Glomerular endothelial cell (primary cell): ENCODE results near the gene G6PC3. TPM values are rescaled to one million over a fixed set of nuclear protein-coding genes. Genes with fewer than 3 reads are reported as not detected.

ENCODE experiments used
- DNase-seq: peaks from one replicate; pipeline ENCODE4 v3.0.0-alpha.2; 2011; ENCODE audit warnings: low read depth, low spot score; ENCODE audit errors: extremely low read depth
- total RNA-seq: library from RNA; depleted of rRNA; stranded (reverse); fragments of >200 nt; gene quantifications from 2 replicates; pipeline ENCODE4 v1.2.3, GENCODE V29; 2015

G6PC3 gene
- total RNA-seq, 1 donor from 2014 or later, result 41.9 TPM

DNA sequence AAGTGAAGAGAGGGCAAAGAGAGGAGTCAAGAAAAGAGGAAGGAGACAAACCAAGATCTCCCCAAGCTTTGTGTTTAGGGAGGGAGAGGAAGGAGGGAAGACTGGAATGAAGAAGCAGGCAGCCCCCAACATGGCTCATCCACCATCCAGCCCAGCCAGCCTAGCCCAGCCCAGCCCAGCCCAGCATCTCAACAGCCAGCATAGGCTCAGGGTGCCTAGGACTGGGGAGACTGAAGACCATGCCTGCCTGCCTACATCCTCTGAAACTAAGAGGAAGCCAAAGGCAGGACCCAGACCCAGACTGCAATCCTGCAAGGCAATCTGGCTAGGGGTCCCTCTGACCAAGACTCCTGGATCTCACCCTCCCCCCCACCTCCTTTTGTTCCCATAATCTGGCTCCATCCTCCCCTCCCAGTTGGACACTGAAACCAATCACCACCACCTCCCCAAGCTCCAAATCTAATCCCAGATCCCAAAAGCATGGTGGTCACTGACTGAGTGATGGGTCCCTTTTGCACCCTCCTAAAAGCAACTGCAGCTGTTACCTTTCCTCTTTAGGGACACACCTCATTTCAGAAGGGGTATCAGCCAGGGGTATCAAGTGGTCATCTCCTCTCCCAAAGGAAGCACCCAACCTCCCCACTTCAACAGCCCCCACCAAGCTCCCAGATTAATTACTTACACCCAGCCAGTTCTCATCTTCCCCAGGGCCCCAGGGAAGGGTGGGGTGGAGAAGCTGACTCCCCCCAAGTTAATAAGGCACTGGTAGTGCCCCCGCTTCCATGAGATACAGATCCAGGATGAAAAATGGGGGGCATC lies 51.7 kb downstream of the G6PC3 start:
- DNase-seq, result no peak

DNA sequence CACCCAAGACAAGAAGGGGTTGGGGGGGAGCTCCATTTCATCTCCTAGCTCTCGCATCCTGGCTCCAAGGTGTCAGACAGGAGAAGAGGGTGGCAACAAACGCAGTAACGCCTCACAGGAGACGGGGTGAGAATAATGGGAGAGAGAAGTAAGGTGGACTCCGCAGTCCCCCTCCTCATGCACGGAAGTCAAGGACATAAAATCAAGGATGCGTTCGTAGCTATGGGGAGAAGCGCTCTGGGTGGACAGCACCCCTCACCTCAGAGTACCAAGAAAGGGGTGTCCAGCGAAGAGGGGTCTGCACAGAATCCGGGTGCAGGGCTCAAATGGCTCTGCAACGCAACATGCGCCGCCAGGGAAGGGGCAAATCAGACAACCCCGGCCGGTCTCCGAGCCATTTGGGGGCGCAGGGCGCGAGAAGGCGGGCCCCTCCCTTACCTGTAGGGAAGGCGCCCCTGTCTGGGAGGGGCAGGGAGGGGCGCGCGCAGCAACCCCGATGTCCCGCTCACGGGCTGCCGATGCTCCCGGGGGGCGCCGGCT lies 52.4 kb downstream of the G6PC3 start:
- DNase-seq, result no peak

DNA sequence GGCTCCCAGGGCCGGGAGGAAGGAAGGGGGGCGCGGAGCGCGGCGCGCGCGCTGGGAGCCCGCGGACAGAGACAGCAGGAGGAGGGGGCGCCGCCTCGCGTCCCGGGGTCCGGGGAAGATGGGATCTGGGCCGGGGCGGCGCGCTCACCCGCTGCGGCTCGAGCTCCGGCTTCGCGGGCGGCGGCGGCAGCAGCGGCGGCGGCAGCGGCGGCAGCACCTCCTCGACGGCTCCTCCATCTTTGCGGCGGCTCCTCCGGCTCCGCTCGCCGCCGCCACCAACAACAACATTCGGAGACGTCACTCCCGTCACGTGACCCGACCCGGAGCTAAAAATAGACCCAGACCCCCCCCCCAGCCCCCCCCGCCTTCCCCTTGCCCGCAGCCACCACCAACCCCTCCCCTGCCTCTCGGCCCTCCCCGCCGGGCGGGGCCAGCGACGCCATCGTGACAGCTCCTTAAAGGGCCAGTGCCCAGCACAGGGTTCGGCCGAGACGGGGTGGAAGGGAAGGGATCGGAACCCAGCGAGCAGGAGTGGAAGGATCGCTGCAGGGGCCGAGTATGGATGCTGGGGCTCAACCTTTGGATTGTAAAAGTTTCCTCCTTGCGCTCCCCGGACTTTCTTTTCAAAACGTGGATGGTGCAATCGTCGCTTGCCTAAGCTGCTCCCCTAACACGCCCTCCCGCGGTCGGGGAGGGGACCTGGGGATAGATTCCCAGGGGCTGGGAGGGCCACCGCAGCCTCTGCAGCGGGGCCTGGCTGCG lies 53.0 kb downstream of the G6PC3 start, which contains the start of gene HDAC5:
Gene HDAC5 (minus strand): TSS at position 286 of the 762 bp plus-strand sequence. CDS start 6,126 bp downstream, outside the sequence.
- DNase-seq, result peak; percentile 58

DNA sequence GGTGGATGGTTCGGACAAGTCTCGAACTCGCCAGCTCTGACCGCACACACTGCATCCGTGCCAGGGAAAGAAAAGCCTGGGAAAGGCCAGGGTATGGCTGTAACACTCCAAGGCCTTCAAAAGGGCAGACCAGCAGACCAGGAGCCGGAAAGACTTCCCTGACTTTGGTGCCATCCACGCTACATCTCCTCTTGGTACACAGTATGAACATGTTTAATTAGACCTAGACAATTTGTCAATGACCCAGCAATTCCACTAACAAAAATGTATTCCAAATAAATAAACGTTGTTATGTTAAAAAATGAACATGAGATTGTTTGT lies 53.5 kb downstream of the G6PC3 start:
- no peak for DNase-seq

Other genes starting within 250 kb of the G6PC3 start
- gene MPP3, start 237.6 kb upstream of the G6PC3 start, total RNA-seq, result 3.6 and 4.1 TPM in 2 replicates
- gene CD300LG, start 223.6 kb upstream of the G6PC3 start, total RNA-seq, result not detected in 2 replicates
- gene MPP2, start 163.2 kb upstream of the G6PC3 start, total RNA-seq, result 1.2 and 1.9 TPM in 2 replicates
- gene PPY, start 128.3 kb upstream of the G6PC3 start, total RNA-seq, result not detected in 2 replicates
- gene PYY, start 116.8 kb upstream of the G6PC3 start, total RNA-seq, result 0.64 TPM in 1 of 2 replicates, not detected in the other
- 1.8 and 4.6 TPM in 2 replicates for gene NAGS, start 66.1 kb upstream of the G6PC3 start, total RNA-seq
- 30.0 and 37.2 TPM in 2 replicates for gene TMEM101, start 55.8 kb upstream of the G6PC3 start, total RNA-seq
- 44.3 and 55.3 TPM in 2 replicates for gene LSM12, start 4.1 kb upstream of the G6PC3 start, total RNA-seq
- 36.3 and 46.9 TPM in 2 replicates for gene HDAC5, start 52.9 kb downstream of the G6PC3 start, total RNA-seq
- gene HROB, start 71.2 kb downstream of the G6PC3 start, total RNA-seq, result 0.92 and 2.9 TPM in 2 replicates
- gene ASB16, start 100.0 kb downstream of the G6PC3 start, total RNA-seq, result 0.15 and 0.18 TPM in 2 replicates
- gene TMUB2, start 116.2 kb downstream of the G6PC3 start, total RNA-seq, result 31.9 and 35.5 TPM in 2 replicates
- 69.1 and 72.4 TPM in 2 replicates for gene ATXN7L3, start 129.1 kb downstream of the G6PC3 start, total RNA-seq
- 51.9 and 58.7 TPM in 2 replicates for gene UBTF, start 148.9 kb downstream of the G6PC3 start, total RNA-seq
- not detected in 2 replicates for gene SLC4A1, start 197.4 kb downstream of the G6PC3 start, total RNA-seq
- gene RUNDC3A, start 237.9 kb downstream of the G6PC3 start, total RNA-seq, result 0.58 and 0.82 TPM in 2 replicates